Uterus (tissue), 4 donors: ENCODE data around the gene SCD5. TPM values are rescaled to one million over a fixed set of nuclear protein-coding genes. Genes with fewer than 3 reads are reported as not detected.

Experiments
- DNase-seq, 2 donors: peaks; one replicate each; pipeline ENCODE4 v3.0.0-alpha.2; 2019 to 2020
- H3K27ac ChIP-seq, 2 donors: fragments of 200-600 bp; sonication (generic); 1 replicate in 1 of 2; 2 replicates in 1 of 2; pipeline ENCODE4 v1.5.1; 2016 to 2018
- H3K27me3 ChIP-seq, 2 donors: fragments of 200-600 bp; sonication (generic); one replicate each; pipeline ENCODE4 v1.5.1; 2018 to 2019; ENCODE audit warnings: control low read depth in 1 of 2
- H3K36me3 ChIP-seq, 2 donors: fragments of 200-600 bp; sonication (generic); one replicate each; pipeline ENCODE4 v1.5.1; 2019; ENCODE audit warnings: control low read depth in 1 of 2
- H3K4me1 ChIP-seq, 2 donors: fragments of 200-600 bp; sonication (generic); one replicate each; pipeline ENCODE4 v1.5.1; 2018 to 2019; ENCODE audit warnings: control low read depth in 1 of 2
- H3K4me3 ChIP-seq, 2 donors: fragments of 200-600 bp; sonication (generic); 1 replicate in 1 of 2; 2 replicates in 1 of 2; pipeline ENCODE4 v1.5.1; 2018 to 2019; ENCODE audit warnings: mild to moderate bottlenecking in 1 of 2
- H3K9me3 ChIP-seq, 2 donors: fragments of 200-600 bp; sonication (generic); one replicate each; pipeline ENCODE4 v1.5.1; 2019; ENCODE audit warnings: control low read depth in 1 of 2
- CTCF ChIP-seq, 4 experiments: fragments of 200-600 bp in 2 of 4; fragments of 450-650 bp in 2 of 4; sonication (generic) in 2 of 4; IDR thresholded peaks; one replicate each; pipeline ENCODE4 v1.5.1; 2016 to 2019; ENCODE audit warnings: antibody characterized with exemption in 4 of 4, mild to moderate bottlenecking in 2 of 4, moderate library complexity in 1 of 4
- POLR2A ChIP-seq, 2 donors: fragments of 450-650 bp; IDR thresholded peaks; one replicate each; pipeline ENCODE4 v1.6.1; 2016; ENCODE audit warnings: antibody characterized with exemption in 2 of 2, mild to moderate bottlenecking in 1 of 2, moderate library complexity in 1 of 2
- intact Hi-C: fragments of 100-400 bp; cut with DNase I; formaldehyde crosslinking; loops from one replicate; pipeline ENCODE4 v1.15.1; 2023; ENCODE audit warnings: low total_unique reads
- total RNA-seq, 4 donors: library from RNA; depleted of rRNA in 3 of 4; stranded (reverse); fragments of >200 nt in 3 of 4; gene quantifications; one replicate each; pipeline versions ENCODE4 v1.1.0 to v1.2.4, GENCODE V29; 2014 to 2023
- donor health status: DM: yes; HTN: yes; CAD: no.

SCD5 gene
- total RNA-seq, 4 donors from 2014 or later = 4.1 to 30.3 (median 7.8) TPM

GRCh38 chr4:82777857-82778525 lies 20.6 kb downstream of the SCD5 start:
- TF ChIP-seq POLR2A (IDR thresholded peaks at IDR 0.05) = no peak
- no peak for TF ChIP-seq CTCF (IDR thresholded peaks at IDR 0.05)
- intact Hi-C loops = no loop called here
- Histone ChIP-seq H3K4me1 (no peaks in the 10 kb centered on the region), H3K36me3 (no peaks in the 10 kb centered on the region), H3K4me3 (no peak overlapping the region), H3K27me3 (no peaks in the 10 kb centered on the region), H3K9me3 (no peaks in the 10 kb centered on the region), H3K27ac (no peak overlapping the region)
- DNase-seq = no peak

- H3K27me3 ChIP-seq = no peaks in the 10 kb centered on the region
- no peak overlapping the region for H3K27ac ChIP-seq
- H3K4me3 ChIP-seq = no peak overlapping the region
- no peak for DNase-seq
- H3K36me3 ChIP-seq = no peaks in the 10 kb centered on the region
- no peaks in the 10 kb centered on the region for H3K4me1 ChIP-seq
- intact Hi-C loops = no loop called here
- TF ChIP-seq CTCF (IDR thresholded peaks at IDR 0.05) (no peak), POLR2A (IDR thresholded peaks at IDR 0.05) (no peak)
- no peaks in the 10 kb centered on the region for H3K9me3 ChIP-seq
Observed at GRCh38 chr4:82776925-82777542, 21.6 kb downstream of the SCD5 start.

- H3K27me3 ChIP-seq = no peaks in the 10 kb centered on the region
- H3K27ac ChIP-seq = no peak overlapping the region
- H3K36me3 ChIP-seq = no peaks in the 10 kb centered on the region
- no peak overlapping the region for H3K4me3 ChIP-seq
- DNase-seq = no peak
- no peak for TF ChIP-seq POLR2A (IDR thresholded peaks at IDR 0.05)
- no peak for TF ChIP-seq CTCF (IDR thresholded peaks at IDR 0.05)
- intact Hi-C loops = no loop called here
- H3K4me1 ChIP-seq = no peaks in the 10 kb centered on the region
- no peaks in the 10 kb centered on the region for H3K9me3 ChIP-seq
Observed at GRCh38 chr4:82775243-82775642, 23.4 kb downstream of the SCD5 start.

GRCh38 chr4:82774711-82775171 lies 23.9 kb downstream of the SCD5 start:
- Histone ChIP-seq H3K27ac (no peak overlapping the region), H3K27me3 (no peaks in the 10 kb centered on the region), H3K4me1 (no peaks in the 10 kb centered on the region), H3K4me3 (no peak overlapping the region), H3K9me3 (no peaks in the 10 kb centered on the region), H3K36me3 (no peaks in the 10 kb centered on the region)
- DNase-seq = no peak
- no peak for TF ChIP-seq POLR2A (IDR thresholded peaks at IDR 0.05)
- intact Hi-C loops = no loop called here

GRCh38 chr4:82773057-82773456 lies 25.5 kb downstream of the SCD5 start:
- intact Hi-C loops = no loop called here

More at GRCh38 chr4:82773057-82773456, 25.5 kb downstream of the SCD5 start:
- Histone ChIP-seq H3K4me1 (no peaks in the 10 kb centered on the region), H3K4me3 (no peak overlapping the region), H3K27me3 (no peaks in the 10 kb centered on the region), H3K27ac (no peak overlapping the region), H3K9me3 (no peaks in the 10 kb centered on the region), H3K36me3 (no peaks in the 10 kb centered on the region)
- no peak for DNase-seq
- no peak for TF ChIP-seq POLR2A (IDR thresholded peaks at IDR 0.05)
- TF ChIP-seq CTCF (IDR thresholded peaks at IDR 0.05) = no peak
